RWPE1 (cell line): Measurements from ENCODE around the gene HBEGF.
A peak's percentile ranks its signal among the peaks of the same experiment; 100 is the strongest.

Source experiments
- CTCF ChIA-PET: fragments of 350-600 bp; sonication (Branson Sonifier 250); formaldehyde crosslinking; extraction: SDS; loops from one replicate; lab custom pipeline; 2021; lab: Yijun Ruan, JAX
- POLR2A ChIA-PET: fragments of 400-600 bp; formaldehyde crosslinking; extraction: SDS; loops from one replicate; lab custom pipeline; 2020; ENCODE audit warnings: antibody characterized with exemption; ENCODE audit not compliant: low non-redundant PET; lab: Yijun Ruan, JAX
- DNase-seq: peaks from one replicate; pipeline ENCODE4 v3.0.0; 2012; ENCODE audit warnings: low spot score
- H3K27ac ChIP-seq: fragments of 450-650 bp; 2 replicates; pipeline ENCODE4 v1.5.1; 2017
- TF ChIP-seq, protein P1 (sequence below): fragments of 450-650 bp; conservative IDR thresholded peaks from 2 replicates; pipeline ENCODE4 v1.5.1; 2017; ENCODE audit warnings: low read depth, mild to moderate bottlenecking

The HBEGF gene

DNA sequence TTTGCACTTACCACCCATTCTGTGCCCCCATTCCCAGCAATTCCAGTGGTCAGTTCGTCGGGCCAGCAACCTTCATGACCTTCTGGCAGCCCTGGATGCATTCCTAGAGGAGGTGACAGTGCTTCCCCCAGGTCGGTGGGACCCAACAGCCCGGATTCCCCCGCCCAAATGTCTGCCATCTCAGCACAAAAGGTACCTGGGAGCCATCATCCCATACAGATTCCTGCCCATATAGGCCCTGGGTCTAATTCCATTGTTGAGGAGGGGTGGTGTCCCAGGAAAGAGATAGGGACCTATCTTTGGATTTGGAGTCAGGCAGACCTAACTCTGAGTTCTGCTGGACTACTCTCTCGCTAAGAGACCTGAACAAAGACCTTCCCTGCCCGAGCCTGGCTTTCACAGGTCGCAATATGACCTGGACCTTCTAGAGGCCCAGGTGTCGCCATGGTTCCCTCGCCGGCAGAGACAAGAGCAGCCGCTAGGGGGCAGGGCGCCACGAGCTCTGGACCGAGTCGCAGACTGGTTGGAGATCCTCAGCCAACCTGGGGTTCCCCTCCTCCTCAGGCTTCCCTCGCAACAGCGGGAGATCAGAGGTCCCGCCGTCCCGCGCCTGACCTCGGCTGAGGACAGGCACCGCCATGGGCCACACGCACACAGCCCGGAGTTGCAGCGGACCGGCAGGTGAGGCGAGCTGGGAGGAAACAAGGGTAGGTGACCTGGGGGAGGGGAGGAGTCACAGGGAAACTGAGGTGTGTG is 16.6 kb upstream of the HBEGF start:
- DNase-seq: peak; percentile 79
- ChIA-PET CTCF (interaction anchor here (0.6 to 2.4 kb wide), 16 partner anchors 9 to 464 kb away, joined by 3 to 15 read pairs (median 4); no protein-coding TSS in a partner anchor), POLR2A (interaction anchor here (0.5 kb wide), 1 partner anchor 343 kb away, joined by 4 read pairs; no protein-coding TSS in a partner anchor)
- H3K27ac ChIP-seq: no peak overlapping the region
- TF ChIP-seq, protein P1, sequence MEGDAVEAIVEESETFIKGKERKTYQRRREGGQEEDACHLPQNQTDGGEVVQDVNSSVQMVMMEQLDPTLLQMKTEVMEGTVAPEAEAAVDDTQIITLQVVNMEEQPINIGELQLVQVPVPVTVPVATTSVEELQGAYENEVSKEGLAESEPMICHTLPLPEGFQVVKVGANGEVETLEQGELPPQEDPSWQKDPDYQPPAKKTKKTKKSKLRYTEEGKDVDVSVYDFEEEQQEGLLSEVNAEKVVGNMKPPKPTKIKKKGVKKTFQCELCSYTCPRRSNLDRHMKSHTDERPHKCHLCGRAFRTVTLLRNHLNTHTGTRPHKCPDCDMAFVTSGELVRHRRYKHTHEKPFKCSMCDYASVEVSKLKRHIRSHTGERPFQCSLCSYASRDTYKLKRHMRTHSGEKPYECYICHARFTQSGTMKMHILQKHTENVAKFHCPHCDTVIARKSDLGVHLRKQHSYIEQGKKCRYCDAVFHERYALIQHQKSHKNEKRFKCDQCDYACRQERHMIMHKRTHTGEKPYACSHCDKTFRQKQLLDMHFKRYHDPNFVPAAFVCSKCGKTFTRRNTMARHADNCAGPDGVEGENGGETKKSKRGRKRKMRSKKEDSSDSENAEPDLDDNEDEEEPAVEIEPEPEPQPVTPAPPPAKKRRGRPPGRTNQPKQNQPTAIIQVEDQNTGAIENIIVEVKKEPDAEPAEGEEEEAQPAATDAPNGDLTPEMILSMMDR: peak; percentile 98

DNA sequence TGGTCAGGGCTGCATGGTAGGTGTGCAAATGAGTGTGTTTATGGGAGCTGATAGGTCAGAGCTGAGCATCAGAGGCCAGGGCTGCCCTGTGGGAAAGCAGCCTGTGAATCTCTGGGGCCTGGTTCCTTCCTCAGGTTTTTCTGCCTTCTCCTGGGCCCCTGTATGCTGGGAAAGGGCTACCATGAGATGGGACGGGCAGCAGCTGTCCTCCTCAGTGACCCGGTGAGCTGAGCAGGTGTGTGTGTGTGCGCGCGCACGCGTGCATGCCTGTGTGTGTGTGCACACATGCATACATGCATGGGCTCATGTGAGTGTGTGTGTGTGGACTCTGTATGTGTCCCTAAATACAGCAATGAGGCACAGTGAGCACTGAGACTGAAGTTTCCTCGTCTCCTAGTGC is 15.9 kb upstream of the HBEGF start:
- ChIA-PET CTCF (interaction anchor here (0.5 to 2.4 kb wide), 2 partner anchors 11 to 63 kb away, joined by 4 to 15 read pairs; no protein-coding TSS in a partner anchor), POLR2A (no interaction called here)
- H3K27ac ChIP-seq: no peak overlapping the region
- TF ChIP-seq, protein P1: no peak
- DNase-seq: no peak

DNA sequence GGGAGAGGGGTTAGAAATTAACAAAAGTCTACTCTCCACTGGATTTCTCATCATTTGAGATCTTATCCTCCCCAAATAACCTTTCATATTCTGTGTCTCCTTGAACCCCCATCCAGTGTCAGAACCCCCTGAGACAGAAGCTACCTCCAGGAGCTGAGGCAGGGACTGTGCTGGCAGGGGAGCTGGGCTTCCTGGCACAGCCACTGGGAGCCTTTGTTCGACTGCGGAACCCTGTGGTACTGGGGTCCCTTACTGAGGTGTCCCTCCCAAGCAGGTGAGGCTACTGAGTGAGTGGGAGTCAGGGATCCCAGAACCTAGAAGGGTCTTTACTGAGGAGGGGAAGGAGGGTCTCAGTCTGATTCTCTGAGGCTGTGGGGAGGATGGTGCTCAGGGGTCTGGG is 15.5 kb upstream of the HBEGF start:
- no peak overlapping the region for H3K27ac ChIP-seq
- CTCF ChIA-PET: interaction anchor here (0.5 to 2.4 kb wide), 4 partner anchors 10 to 630 kb away, joined by 4 to 15 read pairs (median 4); no protein-coding TSS in a partner anchor
- TF ChIP-seq, protein P1: no peak
- DNase-seq: no peak
- POLR2A ChIA-PET: no interaction called here

DNA sequence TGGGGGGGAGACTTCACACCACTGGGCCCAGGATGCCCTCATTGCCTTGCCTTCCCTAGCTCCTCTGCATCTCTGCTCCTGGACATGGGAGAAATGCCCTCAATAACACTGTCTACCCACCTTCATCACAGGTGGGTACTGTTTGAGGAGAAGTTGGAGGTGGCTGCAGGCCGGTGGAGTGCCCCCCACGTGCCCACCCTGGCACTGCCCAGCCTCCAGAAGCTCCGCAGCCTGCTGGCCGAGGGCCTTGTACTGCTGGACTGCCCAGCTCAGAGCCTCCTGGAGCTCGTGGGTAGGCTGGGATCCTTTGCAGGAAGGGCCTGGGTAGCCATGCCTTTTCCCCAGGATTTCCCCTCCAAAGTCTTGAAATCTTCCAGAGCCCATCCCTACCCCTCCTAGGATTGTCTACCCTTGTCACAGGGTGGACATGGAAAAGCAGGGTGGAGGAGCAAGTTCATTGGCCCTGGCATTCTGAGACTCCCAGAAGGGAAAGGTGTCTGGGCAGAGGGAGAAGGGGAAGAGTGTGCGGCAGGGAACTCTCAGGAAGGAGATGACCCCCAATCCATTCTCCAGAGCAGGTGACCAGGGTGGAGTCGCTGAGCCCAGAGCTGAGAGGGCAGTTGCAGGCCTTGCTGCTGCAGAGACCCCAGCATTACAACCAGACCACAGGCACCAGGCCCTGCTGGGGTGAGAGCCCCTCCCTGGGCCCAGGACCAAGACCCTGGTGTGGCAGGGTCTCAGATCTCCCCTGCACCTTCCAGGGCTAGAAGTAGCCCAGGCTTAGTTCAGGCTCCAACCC is 14.5 kb upstream of the HBEGF start:
- H3K27ac ChIP-seq: no peak overlapping the region
- ChIA-PET CTCF (interaction anchor here (0.7 to 1.3 kb wide), 5 partner anchors 9 to 629 kb away, joined by 4 to 8 read pairs (median 4); no protein-coding TSS in a partner anchor), POLR2A (no interaction called here)
- TF ChIP-seq, protein P1: no peak
- no peak for DNase-seq

DNA sequence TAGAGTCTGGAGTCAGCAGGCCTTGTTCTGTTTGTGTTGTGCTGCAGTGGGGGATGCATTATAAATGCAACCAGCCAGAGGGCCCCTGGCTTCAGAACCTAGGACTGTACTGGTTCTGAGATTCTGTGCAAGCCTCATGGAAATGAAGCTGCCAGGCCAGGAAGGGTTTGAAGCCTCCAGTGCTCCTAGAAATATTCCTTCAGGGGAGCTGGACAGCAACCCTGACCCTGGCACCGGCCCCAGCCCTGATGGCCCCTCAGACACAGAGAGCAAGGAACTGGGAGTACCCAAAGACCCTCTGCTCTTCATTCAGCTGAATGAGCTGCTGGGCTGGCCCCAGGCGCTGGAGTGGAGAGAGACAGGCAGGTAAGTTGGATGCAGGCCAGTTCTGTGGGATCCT is 13.7 kb upstream of the HBEGF start, which contains the start of gene SLC4A9:
TSS of gene SLC4A9 (plus strand) at position 94 of the 400 bp plus-strand sequence. CDS start at position 137, 43 bp downstream.
- ChIA-PET POLR2A (no interaction called here), CTCF (interaction anchor here (0.9 to 1.2 kb wide), 3 partner anchors 13 to 116 kb away, joined by 4 to 8 read pairs (median 4); no protein-coding TSS in a partner anchor)
- no peak within 1 kb of the TSS for H3K27ac ChIP-seq
- no peak for DNase-seq
- TF ChIP-seq, protein P1: no peak
